AG04450 (cell line): Measurements from ENCODE around the gene BTF3. TPM values are rescaled to one million over a fixed set of nuclear protein-coding genes. Genes with fewer than 3 reads are reported as not detected.

Experiments used
- CTCF ChIA-PET: fragments of 300-600, 350-600 bp; formaldehyde crosslinking; extraction: SDS; loops from one replicate; lab custom pipeline; 2022; ENCODE audit warnings: antibody characterized with exemption, inconsistent platforms; lab: Charles Lee
- POLR2A ChIA-PET: fragments of 350-600 bp; formaldehyde crosslinking; extraction: SDS; loops from one replicate; lab custom pipeline; 2021; ENCODE audit warnings: antibody characterized with exemption, inconsistent platforms; lab: Yijun Ruan, JAX
- DNase-seq: peaks from one replicate; pipeline ENCODE4 v3.0.0-alpha.2; 2011; ENCODE audit warnings: low read depth, low spot score
- H3K27ac ChIP-seq: one replicate; pipeline ENCODE4 v1.5.1; 2012; ENCODE audit warnings: low read depth, low read length, control low read depth
- H3K27me3 ChIP-seq: one replicate; pipeline ENCODE4 v1.6.0; 2012; ENCODE audit warnings: low read length; ENCODE audit not compliant: control insufficient read depth, insufficient read depth
- H3K4me3 ChIP-seq: 2 replicates; pipeline ENCODE4 v1.5.1; 2011; ENCODE audit warnings: mild to moderate bottlenecking, low read depth, low read length, control low read depth
- H3K9me3 ChIP-seq: 2 replicates; pipeline ENCODE4 v1.5.1; 2012; ENCODE audit warnings: low read length; ENCODE audit not compliant: control insufficient read depth, insufficient read depth
- polyA plus RNA-seq: library from polyadenylated mRNA; depleted of rRNA; stranded (reverse); fragments of >200 nt; gene quantifications from 2 replicates; pipeline ENCODE4 v1.2.3, GENCODE V29; 2011
- TF ChIP-seq, protein P1 (sequence below): IDR thresholded peaks from 2 replicates; pipeline ENCODE4 v1.5.1; 2011; ENCODE audit warnings: low read depth, low read length, control low read depth, inconsistent platforms

Gene BTF3
- polyA plus RNA-seq, 1 experiment, result 755 TPM

DNA sequence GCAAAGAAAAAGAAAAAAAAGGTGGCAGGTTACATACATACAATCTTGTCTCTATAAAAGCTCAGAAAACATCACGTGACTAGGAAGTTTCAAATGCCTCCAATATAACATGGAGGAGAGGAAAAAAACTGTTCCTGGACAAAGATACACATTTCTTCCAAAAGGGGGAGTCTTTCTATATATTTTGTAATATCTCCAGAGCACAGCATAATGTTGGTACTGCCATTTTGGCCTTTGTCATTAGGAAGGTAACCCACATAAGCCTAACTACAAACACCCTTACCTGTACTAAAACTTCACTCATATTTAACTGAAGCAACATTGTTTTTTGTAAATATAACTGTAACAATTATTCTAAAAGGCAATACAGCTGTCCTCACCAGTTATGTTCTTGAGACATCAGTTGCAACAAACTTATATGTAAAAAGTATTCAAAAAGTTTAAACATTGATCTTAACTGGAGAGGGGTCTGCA lies 1.2 kb upstream of the BTF3 start:
- H3K4me3 ChIP-seq, result no peak overlapping the region
- POLR2A ChIA-PET, result no interaction called here

DNA sequence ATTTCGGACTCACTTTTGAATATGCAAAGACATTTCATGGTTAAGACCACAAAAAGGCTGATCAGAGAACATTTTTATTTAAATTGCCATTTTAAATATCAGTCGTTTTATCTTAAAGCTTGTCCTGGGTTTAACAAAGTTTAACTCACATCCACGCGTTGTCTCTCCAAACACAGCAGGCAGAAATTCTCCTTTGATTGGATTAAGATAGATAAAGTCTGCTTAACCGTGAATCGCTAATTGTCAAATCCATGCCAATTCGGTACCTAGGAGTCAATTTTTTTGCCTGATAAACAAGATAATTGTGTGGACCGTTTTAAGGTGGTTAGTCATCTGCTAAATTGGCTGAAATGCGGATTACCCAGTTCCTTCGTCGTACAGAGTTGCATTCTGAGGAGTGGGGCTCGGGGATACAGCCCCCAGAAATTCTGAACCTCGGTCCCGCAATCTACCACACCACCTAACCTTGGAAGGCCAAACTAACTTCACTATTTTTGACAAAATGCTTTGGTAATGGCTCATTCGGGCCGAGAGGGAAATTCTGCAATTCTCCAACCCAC lies 665 bp upstream of the BTF3 start:
- Histone ChIP-seq H3K4me3 (peak overlapping the region; percentile 86), H3K9me3 (no peaks in the 10 kb centered on the region; the same call in 1 of the 2 replicates), H3K27me3 (no peaks in the 10 kb centered on the region), H3K27ac (peak overlapping the region; percentile 88)
- TF ChIP-seq, protein P1, sequence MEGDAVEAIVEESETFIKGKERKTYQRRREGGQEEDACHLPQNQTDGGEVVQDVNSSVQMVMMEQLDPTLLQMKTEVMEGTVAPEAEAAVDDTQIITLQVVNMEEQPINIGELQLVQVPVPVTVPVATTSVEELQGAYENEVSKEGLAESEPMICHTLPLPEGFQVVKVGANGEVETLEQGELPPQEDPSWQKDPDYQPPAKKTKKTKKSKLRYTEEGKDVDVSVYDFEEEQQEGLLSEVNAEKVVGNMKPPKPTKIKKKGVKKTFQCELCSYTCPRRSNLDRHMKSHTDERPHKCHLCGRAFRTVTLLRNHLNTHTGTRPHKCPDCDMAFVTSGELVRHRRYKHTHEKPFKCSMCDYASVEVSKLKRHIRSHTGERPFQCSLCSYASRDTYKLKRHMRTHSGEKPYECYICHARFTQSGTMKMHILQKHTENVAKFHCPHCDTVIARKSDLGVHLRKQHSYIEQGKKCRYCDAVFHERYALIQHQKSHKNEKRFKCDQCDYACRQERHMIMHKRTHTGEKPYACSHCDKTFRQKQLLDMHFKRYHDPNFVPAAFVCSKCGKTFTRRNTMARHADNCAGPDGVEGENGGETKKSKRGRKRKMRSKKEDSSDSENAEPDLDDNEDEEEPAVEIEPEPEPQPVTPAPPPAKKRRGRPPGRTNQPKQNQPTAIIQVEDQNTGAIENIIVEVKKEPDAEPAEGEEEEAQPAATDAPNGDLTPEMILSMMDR, result no peak
- CTCF ChIA-PET, result interaction anchor here (0.7 to 3.7 kb wide), 8 partner anchors 10 to 374 kb away, joined by 3 to 25 read pairs (median 4); no protein-coding TSS in a partner anchor
- POLR2A ChIA-PET, result interaction anchor here (0.5 to 1.9 kb wide), 3 partner anchors 10 to 1010 kb away, joined by 3 to 8 read pairs (median 5); partner anchors contain the start of gene FOXD1
- DNase-seq, result no peak

More for the DNA sequence above, 1.2 kb upstream of the BTF3 start:
- DNase-seq, result peak; percentile 16
- CTCF ChIA-PET, result interaction anchor here (0.7 to 3.7 kb wide), 20 partner anchors 8 to 414 kb away, joined by 3 to 25 read pairs (median 4); no protein-coding TSS in a partner anchor
- Histone ChIP-seq H3K27ac (no peak overlapping the region), H3K27me3 (no peaks in the 10 kb centered on the region), H3K9me3 (no peaks in the 10 kb centered on the region; the same call in 1 of the 2 replicates)
- TF ChIP-seq, protein P1, result peak; percentile 42

DNA sequence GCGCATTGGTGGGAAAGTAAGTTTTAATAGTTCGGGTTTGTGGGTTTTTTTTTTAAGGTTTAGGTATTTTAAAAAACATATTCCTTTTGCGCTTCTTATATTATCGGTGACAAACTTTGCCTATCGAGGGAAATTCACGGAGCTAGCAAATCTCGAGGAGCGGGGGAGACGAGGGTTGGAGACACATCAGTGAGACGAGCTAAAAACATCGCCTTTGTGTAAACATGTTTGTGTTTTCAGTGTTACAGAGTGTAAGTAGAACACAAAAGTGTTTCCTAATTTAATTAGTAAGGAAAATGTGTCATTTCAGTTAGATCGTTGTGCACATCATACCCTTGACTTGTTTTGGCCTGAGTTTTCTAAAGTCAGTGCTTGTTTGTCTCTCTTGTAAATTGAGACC lies 945 bp downstream of the BTF3 start:
- no peak for DNase-seq
- POLR2A ChIA-PET, result interaction anchor here (0.6 to 1.9 kb wide), 5 partner anchors 12 to 283 kb away, joined by 3 to 8 read pairs (median 4); partner anchors contain the start of gene FOXD1
- CTCF ChIA-PET, result interaction anchor here (1.2 to 3.7 kb wide), 4 partner anchors 46 to 414 kb away, joined by 3 to 25 read pairs (median 8); no protein-coding TSS in a partner anchor
- H3K9me3 ChIP-seq, result no peaks in the 10 kb centered on the region; the same call in 1 of the 2 replicates
- H3K27ac ChIP-seq, result no peak overlapping the region
- no peaks in the 10 kb centered on the region for H3K27me3 ChIP-seq
- peak overlapping the region; percentile 86 for H3K4me3 ChIP-seq
- TF ChIP-seq, protein P1, result no peak

DNA sequence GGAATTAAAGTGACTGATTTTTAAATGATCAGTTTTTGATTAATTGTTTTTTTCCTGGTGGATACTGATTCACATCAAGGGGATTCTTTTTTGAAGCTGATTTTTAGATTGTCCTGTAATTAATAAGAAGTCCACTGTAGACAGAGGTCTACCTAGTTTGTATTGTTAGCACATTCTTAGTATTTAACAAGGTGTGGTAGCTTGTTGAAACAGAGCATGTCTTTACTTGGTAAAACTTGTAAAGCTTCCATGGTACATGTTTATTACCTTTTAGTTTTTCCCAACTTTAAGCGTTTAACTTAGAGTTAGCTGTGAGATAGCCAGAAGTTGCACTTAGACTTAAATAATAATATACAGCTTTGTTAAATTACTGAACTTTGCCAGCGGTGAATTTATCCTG lies 1.5 kb downstream of the BTF3 start:
- TF ChIP-seq, protein P1, result no peak
- CTCF ChIA-PET, result interaction anchor here (0.9 to 3.7 kb wide), 4 partner anchors 17 to 284 kb away, joined by 3 to 25 read pairs (median 8); no protein-coding TSS in a partner anchor

DNA sequence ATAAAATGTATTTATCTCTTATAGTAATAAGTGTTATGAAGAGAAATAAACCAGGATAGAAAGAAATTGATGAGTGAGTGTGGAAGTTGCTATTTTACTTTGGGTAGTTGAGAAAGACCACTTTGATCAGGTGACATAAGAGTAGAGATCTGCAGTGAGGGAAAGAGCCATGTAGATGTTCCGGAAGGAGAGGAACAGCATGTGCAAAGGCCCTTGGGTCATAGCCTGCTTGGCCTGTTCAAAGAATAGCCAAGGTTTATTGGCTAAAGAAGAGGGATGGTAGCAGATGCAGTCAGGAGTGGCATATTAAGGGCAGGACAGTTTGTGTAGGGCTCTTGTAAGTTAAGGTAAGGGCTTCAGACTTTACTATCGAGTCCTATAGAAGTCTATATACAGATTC lies 3.2 kb downstream of the BTF3 start:
- no peaks in the 10 kb centered on the region; the same call in 1 of the 2 replicates for H3K9me3 ChIP-seq
- ChIA-PET CTCF (no interaction called here), POLR2A (no interaction called here)
- no peak overlapping the region for H3K27ac ChIP-seq
- H3K4me3 ChIP-seq, result no peak overlapping the region
- H3K27me3 ChIP-seq, result no peaks in the 10 kb centered on the region
- TF ChIP-seq, protein P1, result no peak
- DNase-seq, result no peak

More for the DNA sequence above, 1.5 kb downstream of the BTF3 start:
- POLR2A ChIA-PET, result interaction anchor here (0.7 to 1.9 kb wide), 2 partner anchors 51 to 67 kb away, joined by 4 to 8 read pairs; partner anchors contain the start of gene FOXD1
- peak overlapping the region; percentile 86 for H3K4me3 ChIP-seq
- H3K9me3 ChIP-seq, result no peaks in the 10 kb centered on the region; the same call in 1 of the 2 replicates
- no peak overlapping the region for H3K27ac ChIP-seq
- H3K27me3 ChIP-seq, result no peaks in the 10 kb centered on the region
- DNase-seq, result no peak
